ENCODE data around the gene SERPINH1.

Gene SERPINH1

DNA sequence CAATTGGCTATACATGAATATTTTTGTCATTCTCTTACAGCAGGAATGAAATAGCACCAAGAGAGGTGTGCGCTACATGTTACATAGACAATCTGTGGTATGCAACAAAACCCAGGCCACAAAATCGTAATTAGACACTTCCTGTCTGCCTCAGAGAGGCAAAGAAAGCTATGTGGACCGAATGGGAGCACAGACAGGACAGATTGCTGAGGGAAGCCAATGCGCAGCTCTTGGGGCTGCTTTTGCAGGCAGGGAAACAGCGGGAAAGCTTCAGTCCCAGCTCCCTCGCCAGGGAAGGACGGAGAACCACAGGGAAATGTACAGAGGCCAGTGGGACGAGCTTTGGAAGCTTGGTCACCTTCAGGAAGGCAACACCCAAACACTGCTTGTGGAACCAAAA lies 40.9 kb downstream of the SERPINH1 start:
- no peak for DNase-seq

DNA sequence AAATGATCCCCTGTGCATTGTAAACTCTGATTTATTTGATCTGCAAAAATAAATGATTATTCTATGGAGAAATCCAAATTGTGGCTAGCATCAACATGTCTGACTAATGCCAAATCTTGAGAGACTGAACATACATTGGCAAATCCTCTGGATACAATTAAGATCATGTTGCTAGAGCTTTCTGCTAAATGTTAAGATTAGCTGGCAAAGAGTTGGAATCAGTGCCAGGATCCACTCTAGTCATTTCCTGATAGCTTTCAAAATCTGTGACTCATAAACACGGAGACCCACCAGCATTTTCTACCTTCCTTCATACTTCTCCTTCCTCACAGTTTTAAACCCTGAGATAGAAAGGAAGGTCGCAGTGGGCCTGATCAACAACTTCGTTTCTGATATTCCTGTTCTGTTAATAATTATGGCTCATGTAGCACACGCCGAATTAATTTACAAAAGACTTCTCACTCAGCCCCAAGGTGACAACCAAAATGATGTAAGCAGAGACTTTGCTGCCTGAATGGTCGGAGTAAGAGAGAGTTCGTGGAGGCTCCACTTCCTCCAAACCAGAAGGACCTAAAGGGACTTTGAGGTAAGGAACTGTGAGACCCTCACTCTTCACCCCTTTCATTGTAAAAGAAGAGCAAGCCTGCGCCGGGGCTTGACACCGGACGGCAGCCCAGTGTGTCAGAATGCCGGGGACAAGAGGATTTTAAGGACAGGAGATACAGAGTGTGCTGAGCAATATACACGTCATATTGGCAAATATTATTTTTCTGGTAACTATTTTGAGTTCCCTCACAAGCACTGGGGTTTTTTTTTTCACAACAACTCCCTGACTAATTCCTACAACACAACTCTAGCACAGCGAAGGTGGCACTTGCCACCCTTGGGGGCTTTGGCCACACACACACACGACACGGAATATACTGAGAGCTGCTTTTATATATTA lies 42.0 kb downstream of the SERPINH1 start:
- DNase-seq = no peak

DNA sequence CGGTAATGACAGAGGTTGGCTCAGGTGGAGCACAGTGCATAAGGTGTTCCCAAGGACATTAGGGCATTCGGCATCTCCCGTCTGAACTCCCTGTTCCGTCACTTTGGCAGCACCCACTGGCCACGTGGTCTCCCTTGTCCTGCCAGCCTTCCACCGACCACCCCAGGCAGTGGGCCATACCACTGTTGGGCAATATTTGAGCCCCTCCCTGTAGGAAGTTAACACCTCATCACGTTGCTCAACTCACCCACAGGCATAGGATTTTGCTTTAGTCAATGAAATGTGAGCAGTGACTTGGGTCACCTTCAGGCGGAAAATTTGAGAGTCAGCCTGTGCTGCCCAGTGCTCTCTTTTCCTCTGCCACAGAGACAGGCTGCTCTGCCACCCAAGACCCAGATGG lies 44.0 kb downstream of the SERPINH1 start:
- no peak for DNase-seq

DNA sequence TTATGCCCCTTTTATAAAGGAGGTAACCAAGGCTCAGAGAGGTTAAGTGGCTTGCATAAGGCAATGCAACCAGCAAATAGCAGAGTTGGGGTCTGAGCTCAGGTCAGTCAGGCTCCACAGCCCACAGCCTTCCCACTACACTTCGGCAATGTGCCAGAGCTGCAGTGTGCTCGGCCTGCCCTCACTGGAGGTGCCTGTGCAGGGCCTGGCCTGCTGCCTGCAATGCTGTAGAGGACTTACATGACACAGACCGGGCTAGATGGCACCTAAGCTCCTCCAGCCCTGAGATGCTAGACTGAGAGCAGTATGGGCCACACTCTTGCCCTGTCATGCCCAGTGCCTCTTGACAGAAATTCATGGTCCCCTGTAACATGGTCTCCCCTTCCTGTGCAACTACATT lies 49.8 kb downstream of the SERPINH1 start:
- no peak for DNase-seq

DNA sequence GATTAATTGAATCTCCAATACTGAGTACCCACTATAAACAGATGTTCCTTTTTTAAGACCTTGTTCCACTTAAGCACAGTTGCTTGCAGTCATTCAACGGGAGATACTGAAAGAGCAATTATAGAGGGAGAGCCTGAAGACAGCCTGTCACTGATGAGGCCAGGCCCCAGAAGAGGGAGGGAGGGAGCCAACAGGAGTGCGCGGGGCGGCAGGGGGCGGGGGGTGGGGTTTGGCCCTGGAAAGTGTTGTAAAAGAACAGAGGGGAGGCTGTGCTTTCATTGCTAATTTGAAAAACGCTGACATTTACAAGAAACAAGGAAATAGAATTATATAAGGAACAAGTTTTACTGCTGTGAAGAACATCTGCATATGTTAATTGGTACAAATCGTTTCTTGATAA lies 53.7 kb downstream of the SERPINH1 start:
- no peak for DNase-seq

DNA sequence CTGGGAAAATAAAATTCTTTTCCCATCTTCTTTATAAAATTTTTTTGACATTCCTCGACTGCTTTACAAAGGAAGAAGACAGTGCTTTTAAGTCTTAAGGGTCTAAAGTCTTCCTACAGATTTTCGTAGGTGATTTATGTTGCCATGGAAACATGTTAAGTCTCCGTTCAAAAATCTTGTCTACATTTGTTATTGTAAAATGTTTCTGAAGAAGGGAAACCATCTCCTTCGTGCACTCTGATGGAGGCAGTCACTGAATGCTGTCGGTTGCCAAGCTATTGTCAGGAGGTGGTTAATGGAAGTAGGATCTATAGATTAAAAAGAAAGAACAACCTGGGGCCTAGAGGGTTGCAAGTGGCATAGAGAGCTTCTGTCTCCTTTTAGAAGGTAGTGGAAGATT lies 54.2 kb downstream of the SERPINH1 start:
- DNase-seq = no peak

Measured in NCI-H526 treated with DMSO at 0.1 percent for 48 hours (cell line).